Measurements from ENCODE around the gene RDH13. TPM values are rescaled to one million over a fixed set of nuclear protein-coding genes. Genes with fewer than 3 reads are reported as not detected.

Gene RDH13
- total RNA-seq, 1 donor from 2014 or later: 37.9 TPM

DNA sequence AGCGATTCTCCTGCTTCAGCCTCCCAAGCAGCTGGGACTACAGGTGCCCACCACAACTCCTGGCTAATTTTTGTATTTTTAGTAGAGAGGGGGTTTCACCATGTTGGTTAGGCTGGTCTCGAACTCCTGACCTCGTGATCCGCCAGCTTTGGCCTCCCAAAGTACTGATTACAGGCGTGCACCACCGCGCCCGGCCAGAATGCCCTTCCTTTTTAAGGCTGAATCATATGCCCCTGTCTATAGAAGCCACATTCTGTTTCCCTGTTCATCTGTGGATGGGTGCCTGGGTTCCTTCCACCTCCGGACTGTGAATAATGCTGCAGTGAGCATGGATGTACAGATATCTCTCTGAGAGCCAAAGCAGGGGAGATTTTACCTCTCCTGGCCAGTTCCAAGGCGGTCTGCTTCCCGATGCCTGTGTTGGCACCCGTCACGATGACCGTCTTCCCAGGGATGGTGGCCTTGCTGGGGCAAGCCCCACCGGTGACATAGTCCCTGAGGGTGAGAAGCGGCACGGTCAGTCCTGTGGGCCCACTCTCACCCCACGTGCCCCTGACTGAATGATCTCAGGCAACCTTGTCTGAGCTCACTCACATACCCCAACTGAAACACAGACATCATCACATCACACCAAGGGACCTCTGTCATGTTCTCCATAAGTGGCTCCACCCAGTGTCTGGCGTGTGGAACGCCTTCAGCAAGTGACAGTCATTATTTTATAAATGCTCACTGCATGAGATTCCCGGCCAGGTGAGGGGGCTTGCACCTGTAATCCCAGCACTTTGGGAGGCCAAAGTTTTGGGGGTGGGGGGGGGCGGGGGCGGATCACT is 4.0 kb downstream of the RDH13 start:
- TF ChIP-seq, protein P1, sequence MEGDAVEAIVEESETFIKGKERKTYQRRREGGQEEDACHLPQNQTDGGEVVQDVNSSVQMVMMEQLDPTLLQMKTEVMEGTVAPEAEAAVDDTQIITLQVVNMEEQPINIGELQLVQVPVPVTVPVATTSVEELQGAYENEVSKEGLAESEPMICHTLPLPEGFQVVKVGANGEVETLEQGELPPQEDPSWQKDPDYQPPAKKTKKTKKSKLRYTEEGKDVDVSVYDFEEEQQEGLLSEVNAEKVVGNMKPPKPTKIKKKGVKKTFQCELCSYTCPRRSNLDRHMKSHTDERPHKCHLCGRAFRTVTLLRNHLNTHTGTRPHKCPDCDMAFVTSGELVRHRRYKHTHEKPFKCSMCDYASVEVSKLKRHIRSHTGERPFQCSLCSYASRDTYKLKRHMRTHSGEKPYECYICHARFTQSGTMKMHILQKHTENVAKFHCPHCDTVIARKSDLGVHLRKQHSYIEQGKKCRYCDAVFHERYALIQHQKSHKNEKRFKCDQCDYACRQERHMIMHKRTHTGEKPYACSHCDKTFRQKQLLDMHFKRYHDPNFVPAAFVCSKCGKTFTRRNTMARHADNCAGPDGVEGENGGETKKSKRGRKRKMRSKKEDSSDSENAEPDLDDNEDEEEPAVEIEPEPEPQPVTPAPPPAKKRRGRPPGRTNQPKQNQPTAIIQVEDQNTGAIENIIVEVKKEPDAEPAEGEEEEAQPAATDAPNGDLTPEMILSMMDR (conservative IDR thresholded peaks at IDR 0.05): no peak
- no peak overlapping the region for H3K4me3 Mint-ChIP-seq
- no peak overlapping the region for H3K27ac Mint-ChIP-seq
- peaks cover 3% of the 10 kb centered on the region for H3K27me3 Mint-ChIP-seq
- no peaks in the 10 kb centered on the region for H3K9me3 Mint-ChIP-seq
- peaks cover 18% of the 10 kb centered on the region for H3K36me3 Mint-ChIP-seq
- no peak for DNase-seq (ENCODE audit: extremely low spot score, unreplicated experiment)
- H3K4me1 Mint-ChIP-seq (ENCODE audit: unreplicated experiment): peaks cover 11% of the 10 kb centered on the region

DNA sequence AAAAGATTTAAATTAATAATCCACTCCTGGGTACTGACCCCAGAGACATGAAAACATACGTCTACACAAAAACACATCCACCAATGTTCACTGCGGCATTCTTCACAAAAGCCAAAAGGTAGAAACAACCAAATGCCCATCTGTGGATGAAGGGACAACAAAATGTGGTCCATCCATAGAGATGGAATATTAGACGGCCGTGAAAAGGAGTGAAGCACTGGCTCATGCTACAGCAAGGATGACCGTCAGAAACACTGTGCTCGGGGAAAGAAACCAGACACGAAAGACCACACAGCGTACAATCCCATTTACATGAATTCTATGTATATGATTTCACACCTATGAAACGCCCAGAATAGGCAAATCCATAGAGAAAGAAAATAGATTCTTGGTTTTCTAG is 6.1 kb downstream of the RDH13 start:
- Mint-ChIP-seq H3K36me3 (peaks cover 22% of the 10 kb centered on the region), H3K9me3 (no peaks in the 10 kb centered on the region), H3K4me1 (ENCODE audit: unreplicated experiment) (peaks cover 8% of the 10 kb centered on the region), H3K27ac (no peak overlapping the region), H3K4me3 (no peak overlapping the region), H3K27me3 (no peaks in the 10 kb centered on the region)
- TF ChIP-seq, protein P1 (conservative IDR thresholded peaks at IDR 0.05): no peak
- DNase-seq (ENCODE audit: extremely low spot score, unreplicated experiment): no peak

DNA sequence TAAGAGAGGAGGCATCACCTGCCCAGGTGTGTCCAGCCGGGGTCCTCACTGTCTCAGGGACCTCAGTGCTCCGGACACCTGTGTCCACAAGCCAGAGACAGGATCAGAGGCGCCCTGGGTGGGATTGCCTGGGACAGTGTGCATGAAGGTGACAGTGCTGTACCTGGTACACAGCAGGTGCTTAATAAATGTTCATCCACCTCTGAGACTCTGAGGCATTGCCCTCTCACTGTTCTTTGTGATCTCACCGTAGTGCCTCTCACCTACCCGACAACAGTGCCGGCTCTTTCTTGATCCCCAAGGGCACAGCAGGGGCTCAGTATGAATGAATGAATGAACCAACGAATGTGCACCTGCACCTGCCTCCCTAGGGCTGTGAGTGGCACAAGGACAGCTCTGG is 9.2 kb downstream of the RDH13 start:
- Mint-ChIP-seq H3K36me3 (peaks cover 19% of the 10 kb centered on the region), H3K27ac (no peak overlapping the region), H3K9me3 (no peaks in the 10 kb centered on the region), H3K4me3 (no peak overlapping the region), H3K4me1 (ENCODE audit: unreplicated experiment) (no peaks in the 10 kb centered on the region), H3K27me3 (no peaks in the 10 kb centered on the region)
- DNase-seq (ENCODE audit: extremely low spot score, unreplicated experiment): no peak
- TF ChIP-seq, protein P1 (conservative IDR thresholded peaks at IDR 0.05): no peak

- Mint-ChIP-seq H3K9me3 (no peaks in the 10 kb centered on the region), H3K4me1 (ENCODE audit: unreplicated experiment) (no peaks in the 10 kb centered on the region), H3K27me3 (no peaks in the 10 kb centered on the region), H3K4me3 (no peak overlapping the region), H3K36me3 (peaks cover 7% of the 10 kb centered on the region), H3K27ac (no peak overlapping the region)
- TF ChIP-seq, protein P1 (conservative IDR thresholded peaks at IDR 0.05): no peak
- no peak for DNase-seq (ENCODE audit: extremely low spot score, unreplicated experiment)
Observed at GRCh38 chr19:55050749-55051532, 12.0 kb downstream of the RDH13 start.

DNA sequence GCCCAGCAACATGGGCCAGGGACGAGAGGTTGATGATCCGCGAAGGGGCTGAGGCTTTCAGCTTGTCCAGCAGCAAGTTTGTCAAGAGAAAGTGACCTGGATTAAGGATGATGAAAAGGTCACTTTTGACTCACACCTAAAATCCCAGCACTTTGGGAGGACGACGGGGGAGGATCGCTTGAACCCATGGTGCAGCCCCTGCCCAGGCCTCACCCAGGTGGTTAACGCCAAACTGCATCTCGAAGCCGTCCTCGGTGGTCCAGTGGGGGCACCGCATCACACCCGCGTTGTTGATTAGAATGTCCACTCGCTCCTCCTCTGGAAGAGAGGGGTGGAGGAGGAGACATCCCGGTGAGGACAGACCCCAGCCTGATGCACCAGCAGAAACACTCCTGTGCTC is 14.5 kb downstream of the RDH13 start:
- TF ChIP-seq, protein P1 (conservative IDR thresholded peaks at IDR 0.05): no peak
- Mint-ChIP-seq H3K9me3 (no peaks in the 10 kb centered on the region), H3K4me3 (no peak overlapping the region), H3K27ac (no peak overlapping the region), H3K4me1 (ENCODE audit: unreplicated experiment) (no peaks in the 10 kb centered on the region), H3K27me3 (no peaks in the 10 kb centered on the region), H3K36me3 (peaks cover 7% of the 10 kb centered on the region)
- no peak for DNase-seq (ENCODE audit: extremely low spot score, unreplicated experiment)
